CD14-positive monocyte (primary cell): ENCODE data around the gene RAB1B. TPM values are rescaled to one million over a fixed set of nuclear protein-coding genes. Genes with fewer than 3 reads are reported as not detected.

Source experiments
- DNase-seq, 3 donors: peaks; one replicate each; pipeline ENCODE4 v3.0.0-alpha.2; 2011 to 2022
- H2AFZ ChIP-seq: 2 replicates; pipeline ENCODE4 v1.6.0; 2012; ENCODE audit warnings: mild to moderate bottlenecking, low read depth, low read length, inconsistent platforms; ENCODE audit not compliant: insufficient read depth, poor library complexity, severe bottlenecking
- H3K27ac ChIP-seq, 2 donors: 1 replicate in 1 of 2; 2 replicates in 1 of 2; pipeline ENCODE4 v1.5.1; 2012 to 2013; ENCODE audit warnings: low read length in 2 of 2, control low read depth in 1 of 2, inconsistent platforms in 1 of 2, low read depth in 1 of 2, mild to moderate bottlenecking in 1 of 2
- H3K27me3 ChIP-seq, 2 donors: one replicate each; pipeline versions ENCODE4 v1.6.0 to v1.6.1; 2011 to 2013; ENCODE audit warnings: low read length in 2 of 2; ENCODE audit not compliant: control insufficient read depth in 2 of 2, insufficient read depth in 2 of 2
- H3K36me3 ChIP-seq, 2 donors: replicated peaks in 1 of 2; 1 replicate in 1 of 2; 2 replicates in 1 of 2; pipeline versions ENCODE4 v1.5.1 to v1.6.1; 2012 to 2013; ENCODE audit warnings: low read length in 2 of 2, control low read depth in 1 of 2, inconsistent platforms in 1 of 2, mild to moderate bottlenecking in 1 of 2; ENCODE audit not compliant: insufficient read depth in 2 of 2, control insufficient read depth in 1 of 2
- H3K4me1 ChIP-seq, 2 donors: 1 replicate in 1 of 2; 2 replicates in 1 of 2; pipeline versions ENCODE4 v1.5.1 to v1.6.1; 2012 to 2013; ENCODE audit warnings: low read length in 2 of 2, control low read depth in 1 of 2, inconsistent platforms in 1 of 2, mild to moderate bottlenecking in 1 of 2, moderate library complexity in 1 of 2; ENCODE audit not compliant: insufficient read depth in 2 of 2, control insufficient read depth in 1 of 2
- H3K4me2 ChIP-seq: replicated peaks from 2 replicates; pipeline ENCODE3; 2012; ENCODE audit warnings: low read length, moderate library complexity, mild to moderate bottlenecking; ENCODE audit not compliant: poor library complexity, severe bottlenecking; ENCODE audit errors: extremely low read depth
- H3K4me3 ChIP-seq, 3 experiments: fragments of 200-600 bp in 1 of 3; sonication (generic) in 1 of 3; replicated peaks in 1 of 3; 1 replicate in 2 of 3; 2 replicates in 1 of 3; pipeline ENCODE4 v1.5.1; 2011 to 2013; ENCODE audit warnings: low read length in 3 of 3, mild to moderate bottlenecking in 3 of 3, control low read depth in 2 of 3, low read depth in 2 of 3, inconsistent platforms in 1 of 3, moderate library complexity in 1 of 3
- H3K79me2 ChIP-seq: 2 replicates; pipeline ENCODE4 v1.6.0; 2012; ENCODE audit warnings: mild to moderate bottlenecking, control low read depth, inconsistent platforms, low read length, moderate library complexity; ENCODE audit not compliant: insufficient read depth
- H3K9ac ChIP-seq: 2 replicates; pipeline ENCODE4 v1.6.0; 2017; ENCODE audit warnings: low read length, mild to moderate bottlenecking; ENCODE audit not compliant: insufficient read depth, poor library complexity, severe bottlenecking
- H3K9me3 ChIP-seq, 2 donors: replicated peaks in 1 of 2; 1 replicate in 1 of 2; 2 replicates in 1 of 2; pipeline versions ENCODE4 v1.5.1 to v1.6.1; 2012 to 2013; ENCODE audit warnings: low read length in 2 of 2, control low read depth in 1 of 2; ENCODE audit not compliant: control insufficient read depth in 1 of 2, insufficient read depth in 1 of 2
- H4K20me1 ChIP-seq: 2 replicates; pipeline ENCODE4 v1.6.0; 2012; ENCODE audit warnings: mild to moderate bottlenecking, low read length, control low read depth, moderate library complexity; ENCODE audit not compliant: insufficient read depth
- H3K27ac Mint-ChIP-seq, 7 donors: one replicate each; pipeline ENCODE4 v1.8.0; 2020; ENCODE audit warnings: mild to moderate bottlenecking in 7 of 7, mixed read lengths in 7 of 7, moderate library complexity in 6 of 7, inconsistent platforms in 2 of 7
- H3K27me3 Mint-ChIP-seq, 3 donors: one replicate each; pipeline ENCODE4 v1.8.0; 2021 to 2022; ENCODE audit warnings: low read depth in 3 of 3, mild to moderate bottlenecking in 3 of 3, mixed read lengths in 3 of 3, moderate library complexity in 3 of 3, inconsistent platforms in 1 of 3
- H3K36me3 Mint-ChIP-seq, 2 donors: one replicate each; pipeline ENCODE4 v1.8.0; 2020; ENCODE audit warnings: mixed read lengths in 2 of 2, inconsistent platforms in 1 of 2, mild to moderate bottlenecking in 1 of 2
- H3K4me1 Mint-ChIP-seq: one replicate; pipeline ENCODE4 v1.8.0; 2020; ENCODE audit warnings: mild to moderate bottlenecking, mixed read lengths
- H3K4me3 Mint-ChIP-seq, 2 donors: one replicate each; pipeline ENCODE4 v1.8.0; 2020; ENCODE audit warnings: mild to moderate bottlenecking in 2 of 2, mixed read lengths in 2 of 2, moderate library complexity in 1 of 2
- H3K9me3 Mint-ChIP-seq, 7 donors: one replicate each; pipeline ENCODE4 v1.8.0; 2020 to 2022; ENCODE audit warnings: mixed read lengths in 7 of 7, mild to moderate bottlenecking in 6 of 7, moderate library complexity in 6 of 7, inconsistent platforms in 2 of 7
- CTCF ChIP-seq: fragments of 200-600 bp; IDR thresholded peaks from one replicate; pipeline ENCODE4 v1.8.0; 2022; ENCODE audit warnings: antibody characterized with exemption, mild to moderate bottlenecking
- WGBS: methylation state at CpG from one replicate; pipeline ENCODE4 v1.1.5; 2013; ENCODE audit warnings: missing lambda C conversion rate; ENCODE audit not compliant: insufficient coverage; 5-methylcytosine and 5-hydroxymethylcytosine counted together
- intact Hi-C, 2 donors: fragments of 100-400 bp; cut with micrococcal nuclease; formaldehyde crosslinking; loops; one replicate each; pipeline versions ENCODE4 v1.15.0 to v1.15.1; 2023
- polyA plus RNA-seq, 3 donors: library from polyadenylated mRNA; depleted of rRNA in 1 of 3; unstranded in 2 of 3; stranded (reverse) in 1 of 3; fragments of 300-500 nt in 2 of 3; fragments of >200 nt in 1 of 3; fragmentation: Illumina TruSeq in 2 of 3; gene quantifications; 1 replicate in 2 of 3; 2 replicates in 1 of 3; pipeline ENCODE4 v1.2.3, GENCODE V29; 2012 to 2021

RAB1B gene
- polyA plus RNA-seq, 3 donors = 17.9 to 90.5 (median 18.8) TPM

- Histone ChIP-seq H3K36me3 (peaks cover 50 to 78% of the 10 kb centered on the region in 2 donors), H3K9ac (no peak overlapping the region), H2AFZ (no peak overlapping the region), H4K20me1 (peaks cover 6% of the 10 kb centered on the region), H3K27me3 (no peaks in the 10 kb centered on the region), H3K4me3 (no peak overlapping the region), H3K4me2 (no peak overlapping the region), H3K9me3 (no peaks in the 10 kb centered on the region), H3K27ac (peak overlapping the region; percentile 8 to 38), H3K4me1 (no peaks in the 10 kb centered on the region), H3K79me2 (no peaks in the 10 kb centered on the region)
- peaks cover 60 to 74% of the 10 kb centered on the region in 2 donors for H3K36me3 Mint-ChIP-seq
- H3K4me1 Mint-ChIP-seq = peaks cover 5% of the 10 kb centered on the region
- peak overlapping the region; percentile 28 to 91 (median 61) for H3K27ac Mint-ChIP-seq
- peak; percentile 88 to 94 (median 91) for DNase-seq
- intact Hi-C loops = loop anchor here (2.0 kb wide), 1 partner anchor 60 kb away; no protein-coding TSS in a partner anchor
- no peaks in the 10 kb centered on the region for H3K9me3 Mint-ChIP-seq
- H3K27me3 Mint-ChIP-seq = peaks cover 0 to 2% (median 0%) of the 10 kb centered on the region in 3 donors
- no peak overlapping the region for H3K4me3 Mint-ChIP-seq
- 34% methylated on average over 8 of the region's 21 CpGs for WGBS
- TF ChIP-seq CTCF = peak; percentile 99
Measured at GRCh38 chr11:66222358-66223149, 45.9 kb upstream of the RAB1B start.

GRCh38 chr11:66224226-66224855 lies 44.1 kb upstream of the RAB1B start:
- H3K9me3 Mint-ChIP-seq = no peaks in the 10 kb centered on the region
- peaks cover 6% of the 10 kb centered on the region for H4K20me1 ChIP-seq
- DNase-seq = no peak
- H3K36me3 ChIP-seq = peaks cover 39 to 73% of the 10 kb centered on the region in 2 donors
- H3K4me3 ChIP-seq = no peak overlapping the region
- peaks cover 5% of the 10 kb centered on the region for H3K4me1 Mint-ChIP-seq
- 100% methylated on average over 2 of the region's 10 CpGs for WGBS
- no peaks in the 10 kb centered on the region for H3K9me3 ChIP-seq
- no peak overlapping the region for H3K27ac Mint-ChIP-seq
- peaks cover 55 to 69% of the 10 kb centered on the region in 2 donors for H3K36me3 Mint-ChIP-seq
- no peaks in the 10 kb centered on the region for H3K27me3 Mint-ChIP-seq
- H3K4me3 Mint-ChIP-seq = no peak overlapping the region
- H3K79me2 ChIP-seq = no peaks in the 10 kb centered on the region
- no peak for TF ChIP-seq CTCF
- no peak overlapping the region for H2AFZ ChIP-seq
- H3K4me2 ChIP-seq = no peak overlapping the region
- H3K27ac ChIP-seq = no peak overlapping the region
- H3K9ac ChIP-seq = no peak overlapping the region
- intact Hi-C loops = no loop called here
- no peaks in the 10 kb centered on the region for H3K4me1 ChIP-seq
- no peaks in the 10 kb centered on the region for H3K27me3 ChIP-seq
